T1000 (cell line): Measurements from ENCODE around the gene CKM.
"Not testable (repeated sequence)": the region's sequence is repeated elsewhere in the genome, so short reads cannot be mapped to it uniquely, and the experiment has no call there.

Source experiments
- DNase-seq: peaks from one replicate; lab custom pipeline; 2025; ENCODE audit warnings: mixed read lengths; lab: John Stamatoyannopoulos, UW

Gene CKM

DNA sequence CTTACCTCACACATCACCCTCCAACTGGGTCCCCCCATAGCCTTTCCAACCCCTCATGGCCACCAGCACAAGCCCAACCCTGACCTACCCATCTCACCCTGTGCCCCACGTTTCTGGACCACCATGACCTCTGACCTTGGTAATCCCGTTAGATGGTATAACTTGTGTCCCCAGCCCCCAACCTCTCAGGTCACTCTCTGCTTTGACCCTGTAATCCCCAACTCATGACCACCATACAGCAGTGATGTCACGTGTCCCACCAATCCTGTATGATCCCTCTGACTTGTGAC, 26.4 kb upstream of the CKM start:
- no peak for DNase-seq

DNA sequence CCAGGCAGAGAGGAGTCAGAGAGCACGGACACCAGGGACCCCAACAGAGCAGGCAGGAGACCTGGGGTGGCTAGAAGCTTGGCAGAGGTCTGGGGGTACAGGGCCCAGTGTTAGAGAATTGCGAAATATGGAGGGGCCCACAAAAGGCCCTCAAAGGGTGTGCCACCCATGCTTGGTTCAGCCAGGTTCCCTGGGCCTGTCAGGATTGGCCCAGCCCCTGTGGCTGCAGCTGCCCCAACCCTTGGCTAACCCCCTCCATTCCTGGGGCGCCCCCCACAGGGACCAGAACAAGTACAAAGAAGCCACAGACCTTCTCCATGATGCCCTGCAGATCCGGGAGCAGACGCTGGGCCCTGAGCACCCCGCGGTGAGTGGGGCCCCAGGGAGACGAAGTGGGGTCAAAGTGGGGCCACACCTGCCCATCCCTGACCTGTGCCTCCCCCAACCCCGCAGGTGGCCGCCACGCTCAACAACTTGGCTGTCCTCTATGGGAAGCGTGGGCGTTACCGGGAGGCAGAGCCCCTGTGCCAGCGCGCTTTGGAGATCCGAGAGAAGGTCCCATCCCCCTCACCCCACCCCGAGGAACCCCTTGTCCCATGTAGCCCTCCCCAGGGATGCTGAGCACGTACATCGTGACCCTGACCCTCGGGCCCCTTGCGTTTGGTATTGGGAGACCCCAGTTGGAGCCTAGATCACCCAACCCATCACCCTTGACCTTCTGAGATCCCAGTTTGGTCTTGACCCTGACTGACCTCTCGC, 25.9 kb upstream of the CKM start:
- no peak for DNase-seq

DNA sequence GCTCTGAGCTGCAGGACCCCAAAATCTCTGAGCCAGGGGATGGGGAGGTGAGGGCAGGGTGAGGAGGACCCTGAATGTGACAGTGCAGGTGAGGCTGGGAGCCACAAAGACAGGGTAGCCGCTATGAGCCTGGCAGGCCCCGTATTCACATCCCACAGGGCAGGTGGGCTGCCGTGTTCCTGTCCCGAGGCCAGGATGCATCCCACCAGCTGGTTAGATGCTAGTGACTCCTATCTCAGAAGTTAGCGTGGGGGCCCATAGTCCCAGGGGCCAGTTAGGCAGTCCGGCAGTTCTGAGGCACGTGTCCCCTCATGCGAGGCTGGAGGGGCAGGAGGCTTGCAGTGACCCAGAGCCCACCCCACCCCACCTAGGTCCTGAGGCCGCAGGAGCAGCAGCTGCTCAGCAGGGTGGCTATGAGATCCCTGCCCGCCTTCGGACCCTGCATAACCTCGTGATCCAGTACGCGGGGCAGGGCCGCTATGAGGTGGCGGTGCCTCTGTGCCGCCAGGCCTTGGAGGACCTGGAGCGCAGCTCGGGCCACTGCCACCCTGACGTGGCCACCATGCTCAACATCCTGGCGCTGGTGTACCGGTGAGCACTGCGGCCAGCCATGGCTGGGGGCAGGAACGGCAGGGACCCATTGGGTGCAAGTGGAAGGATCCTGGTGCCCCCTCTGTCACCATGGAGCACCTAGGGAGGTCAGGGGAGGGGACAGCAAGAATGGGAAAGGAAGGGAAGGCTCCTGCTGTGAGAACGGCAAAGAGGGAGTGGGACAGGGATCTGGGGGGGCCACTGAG, 25.1 kb upstream of the CKM start:
- no peak for DNase-seq

DNA sequence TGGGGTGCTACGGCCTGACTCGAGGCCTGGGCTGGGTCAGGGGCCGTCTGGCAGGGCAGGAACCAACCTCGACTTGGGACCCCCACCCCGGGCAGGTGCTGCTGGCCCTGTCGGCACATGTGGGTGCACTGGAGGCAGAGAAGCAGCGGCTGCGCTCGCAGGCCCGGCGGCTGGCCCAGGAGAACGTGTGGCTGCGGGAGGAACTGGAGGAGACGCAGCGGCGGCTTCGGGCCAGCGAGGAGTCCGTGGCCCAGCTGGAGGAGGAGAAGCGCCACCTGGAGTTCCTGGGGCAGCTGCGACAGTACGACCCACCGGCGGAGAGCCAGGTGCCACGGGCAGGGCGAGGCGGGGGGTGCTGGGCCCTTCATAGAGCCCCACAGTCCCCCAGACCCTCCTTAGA, 23.8 kb upstream of the CKM start:
- DNase-seq: no peak

DNA sequence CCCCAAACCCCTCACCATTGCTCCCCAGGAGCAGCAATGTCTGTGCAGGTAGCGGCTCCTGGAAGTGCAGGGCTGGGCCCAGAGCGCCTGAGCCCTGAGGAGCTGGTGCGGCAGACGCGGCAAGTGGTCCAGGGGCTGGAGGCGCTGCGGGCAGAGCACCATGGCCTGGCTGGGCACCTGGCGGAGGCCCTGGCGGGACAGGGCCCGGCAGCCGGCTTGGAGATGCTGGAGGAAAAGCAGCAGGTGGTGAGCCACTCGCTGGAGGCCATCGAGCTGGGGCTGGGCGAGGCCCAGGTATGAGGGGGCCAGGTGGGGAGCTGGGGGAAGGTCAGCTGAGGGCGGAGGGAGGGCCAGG, 22.8 kb upstream of the CKM start:
- DNase-seq: no peak

DNA sequence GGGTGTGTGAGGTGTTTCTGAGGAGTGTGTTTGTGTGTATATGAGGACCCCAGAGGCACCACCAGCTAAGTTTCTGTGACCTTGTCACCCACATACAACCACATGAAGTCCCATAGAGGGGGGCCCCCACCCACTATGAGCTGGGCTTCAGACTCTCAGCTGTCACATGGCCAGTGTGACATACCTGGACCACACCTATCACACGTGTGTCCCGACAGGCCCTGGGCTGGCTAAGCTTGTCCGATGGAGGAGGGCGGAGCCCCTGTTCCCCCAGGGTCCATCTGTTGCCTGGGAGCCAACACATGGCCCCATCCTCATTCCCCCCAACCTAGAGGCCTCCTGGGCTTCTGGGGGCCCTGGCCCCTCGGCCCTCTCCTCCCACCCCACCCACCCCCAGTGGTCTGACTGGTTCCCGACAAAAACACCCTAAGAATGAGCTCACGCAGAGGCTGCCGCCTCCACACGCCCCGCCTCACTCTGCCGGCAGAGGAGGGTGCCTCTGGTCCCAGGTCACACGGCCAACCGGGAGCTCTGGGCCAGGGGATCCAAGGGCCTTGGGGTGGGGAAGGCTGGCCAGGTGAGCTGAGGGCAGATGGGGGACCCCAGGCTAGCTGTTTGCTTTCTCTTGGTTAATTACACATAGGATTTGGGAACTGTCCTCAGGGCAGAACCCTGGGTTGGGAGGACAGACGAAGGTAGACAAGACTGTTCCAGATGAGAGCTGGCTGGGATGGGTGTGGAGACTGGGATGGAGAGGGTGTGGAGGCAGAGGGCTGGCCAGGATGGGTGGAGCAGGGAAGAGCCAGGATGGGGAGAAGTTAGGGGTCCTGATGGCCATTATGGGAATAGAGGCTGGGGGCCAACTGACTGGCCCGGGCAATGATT, 22.2 kb upstream of the CKM start:
- no peak for DNase-seq

DNA sequence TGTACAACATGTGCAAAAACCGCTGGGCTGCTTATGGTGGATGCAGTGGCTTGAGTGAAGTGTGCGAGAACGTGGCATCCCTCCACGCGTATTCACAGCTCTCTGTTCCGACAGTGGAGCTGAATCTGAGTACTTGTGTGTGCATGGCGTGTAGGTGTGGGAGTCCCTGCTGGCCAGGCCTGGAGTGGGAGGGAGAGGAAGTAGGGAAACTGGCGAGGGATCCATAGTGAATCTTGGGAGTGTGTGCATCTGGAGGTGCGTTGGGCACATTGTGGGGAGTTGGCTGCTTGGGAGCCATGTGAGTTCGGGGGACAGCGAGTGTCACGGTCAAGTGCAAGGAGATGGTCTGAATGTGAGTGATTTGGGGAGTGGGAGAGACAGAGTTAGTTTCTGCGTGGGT, 20.2 kb upstream of the CKM start:
- no peak for DNase-seq

DNA sequence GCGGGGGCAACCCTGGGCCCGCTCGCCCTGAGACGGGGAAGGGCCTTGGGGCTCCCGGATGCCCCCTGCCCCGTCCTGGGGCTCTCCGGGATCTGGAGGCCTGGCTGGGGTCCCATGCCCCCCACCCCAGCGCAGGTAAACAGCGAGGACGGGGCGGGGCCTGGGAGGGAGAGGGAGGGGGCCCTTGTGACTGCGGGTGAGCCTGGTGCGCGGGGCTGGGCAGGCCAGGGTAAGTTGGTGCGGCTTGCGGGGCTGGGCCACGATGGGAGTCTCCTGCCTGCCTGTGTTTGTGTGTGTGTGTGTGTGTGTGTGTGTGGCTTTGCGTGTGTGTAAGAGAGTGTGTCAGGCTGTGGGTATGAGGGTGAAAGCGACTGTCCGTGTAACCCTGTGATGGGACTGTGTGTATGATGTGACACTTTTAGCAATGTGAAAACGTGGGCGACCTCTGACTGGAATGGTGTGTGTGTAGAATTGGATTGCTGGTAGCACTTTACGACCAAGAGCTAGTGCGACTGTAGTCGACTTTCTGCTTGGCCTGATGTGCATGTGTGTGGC, 18.3 kb upstream of the CKM start:
- DNase-seq: no peak

DNA sequence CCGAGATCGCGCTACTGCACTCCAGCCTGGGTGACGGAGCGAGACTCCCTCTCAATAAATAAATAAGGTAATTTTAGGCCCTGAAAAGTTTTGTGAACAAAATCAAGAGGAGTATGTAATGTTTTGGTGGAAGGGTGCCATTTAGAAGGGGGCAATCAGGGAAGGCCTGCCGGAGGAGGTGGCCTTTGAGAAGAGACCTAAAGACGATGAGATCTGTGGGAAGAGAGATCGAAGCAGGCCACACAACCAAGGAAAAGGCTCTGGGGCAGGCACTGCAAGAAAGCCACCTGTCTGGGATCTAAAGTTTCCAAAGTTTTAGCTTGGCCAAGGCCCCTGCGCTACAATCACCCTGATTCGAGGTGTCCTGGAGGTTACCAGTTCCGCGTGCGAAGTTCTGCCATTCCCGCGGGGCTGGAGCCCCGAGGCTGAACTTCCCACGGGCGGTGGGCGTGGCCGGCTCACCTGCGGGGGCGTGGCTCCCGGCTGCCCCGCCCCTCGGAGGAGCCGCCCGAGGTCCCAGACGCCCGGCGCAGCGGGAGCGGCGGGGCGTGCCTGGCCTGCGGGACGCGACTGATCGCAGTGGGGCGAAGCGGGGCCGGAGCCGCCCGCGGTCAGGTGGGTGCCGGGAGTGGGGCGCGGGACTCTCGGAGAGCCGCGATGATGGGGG, 17.7 kb upstream of the CKM start, which contains the start of gene KLC3:
TSS of gene KLC3 (plus strand) at position 519 of the 667 bp plus-strand sequence. CDS start 4,792 bp downstream, outside the sequence.
- no peak for DNase-seq

DNA sequence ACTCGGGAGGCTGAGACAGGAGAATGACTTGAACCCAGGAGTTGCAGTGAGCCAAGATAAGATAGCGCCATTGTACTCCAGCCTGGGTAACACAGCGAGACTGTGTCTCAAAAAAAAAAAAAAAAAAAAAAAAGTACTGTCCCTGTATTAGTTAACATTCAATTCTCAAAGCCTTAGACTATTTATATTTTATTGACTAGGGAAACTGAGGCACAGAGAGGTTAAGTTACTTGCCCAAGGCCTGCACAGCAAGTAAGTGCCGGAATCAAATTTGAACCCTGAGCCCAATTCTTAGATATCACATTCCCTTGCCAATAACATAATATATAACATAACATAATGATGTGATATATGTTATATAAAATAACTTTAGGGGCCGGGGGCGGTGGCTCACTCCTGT, 17.0 kb upstream of the CKM start:
- no peak for DNase-seq

DNA sequence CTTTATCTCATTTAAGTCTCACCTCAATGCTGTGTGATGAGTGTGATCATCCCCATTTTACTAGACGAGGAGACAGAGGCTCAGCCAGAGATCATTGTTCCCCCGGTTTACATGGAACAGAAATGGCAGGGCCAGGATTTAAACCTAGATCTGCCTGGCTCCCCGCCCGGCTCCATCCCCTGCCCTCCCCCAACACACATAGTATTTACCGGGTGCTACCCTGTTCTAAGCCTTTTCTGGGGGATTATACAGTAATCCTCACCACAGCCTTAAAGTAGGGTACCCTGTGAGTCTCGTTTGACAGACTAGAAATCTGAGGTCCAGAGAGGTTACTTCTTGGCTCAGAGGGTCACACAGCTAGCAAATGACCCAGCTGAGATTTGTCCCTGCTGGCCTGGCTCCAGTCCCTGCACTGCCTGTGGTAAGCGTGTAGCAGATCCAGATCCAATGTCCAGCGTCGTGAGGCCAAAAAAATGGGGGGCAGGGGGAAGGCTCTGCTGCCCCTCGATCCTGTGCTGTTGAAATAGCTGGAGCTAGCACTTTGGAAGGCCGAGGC, 14.1 kb upstream of the CKM start:
- DNase-seq: no peak

DNA sequence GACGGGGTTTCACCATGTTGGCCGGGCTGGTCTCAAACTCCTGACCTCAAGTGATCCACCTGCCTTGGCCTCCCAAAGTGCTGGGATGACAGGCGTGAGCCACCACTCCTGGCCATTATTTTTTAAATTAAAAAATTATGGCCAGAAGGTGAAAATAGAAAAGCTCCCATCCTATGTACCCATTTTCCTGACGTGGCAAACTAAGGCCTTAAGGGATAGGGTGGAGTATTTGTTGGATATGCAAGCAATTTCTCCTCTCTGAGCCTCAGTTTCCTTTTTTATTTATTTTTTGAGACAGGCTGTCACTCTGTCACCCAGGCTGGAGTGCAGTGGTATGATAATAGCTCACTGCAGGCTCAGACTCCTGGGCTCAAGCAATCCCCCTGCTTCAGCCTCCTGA, 12.2 kb upstream of the CKM start:
- not testable (repeated sequence) for DNase-seq

DNA sequence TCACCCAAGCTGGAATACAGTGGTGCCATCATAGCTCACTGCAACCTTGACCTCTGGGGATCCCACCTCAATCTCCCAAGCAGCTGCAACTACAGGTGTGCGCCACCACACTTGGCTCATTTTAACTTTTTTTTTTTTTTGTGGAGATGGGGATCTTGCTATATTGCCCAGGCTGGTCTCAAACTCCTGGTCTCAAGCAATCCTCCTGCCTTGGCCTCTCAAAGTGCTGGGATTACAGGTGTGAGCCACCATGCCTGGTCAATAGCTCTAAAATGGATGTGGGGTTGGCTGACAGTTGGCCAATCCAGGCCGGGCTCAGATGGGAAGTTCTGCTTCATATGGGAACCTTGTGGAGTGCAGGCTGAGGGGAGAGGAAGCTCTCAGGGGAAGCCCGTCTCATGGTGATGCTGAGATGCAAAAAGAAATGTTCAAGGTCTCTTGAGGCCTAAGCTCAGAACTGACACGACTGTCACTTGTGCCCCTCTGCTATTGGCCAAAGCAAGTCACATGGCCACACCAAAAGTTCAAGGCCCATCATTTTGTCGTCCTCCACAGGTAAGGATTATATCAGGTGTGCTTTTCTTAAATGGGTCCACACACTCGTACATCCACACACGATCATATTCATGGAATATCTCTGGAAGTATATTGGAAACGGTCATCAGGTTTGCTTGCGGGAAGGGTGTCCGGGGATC, 11.1 kb upstream of the CKM start:
- no peak for DNase-seq

DNA sequence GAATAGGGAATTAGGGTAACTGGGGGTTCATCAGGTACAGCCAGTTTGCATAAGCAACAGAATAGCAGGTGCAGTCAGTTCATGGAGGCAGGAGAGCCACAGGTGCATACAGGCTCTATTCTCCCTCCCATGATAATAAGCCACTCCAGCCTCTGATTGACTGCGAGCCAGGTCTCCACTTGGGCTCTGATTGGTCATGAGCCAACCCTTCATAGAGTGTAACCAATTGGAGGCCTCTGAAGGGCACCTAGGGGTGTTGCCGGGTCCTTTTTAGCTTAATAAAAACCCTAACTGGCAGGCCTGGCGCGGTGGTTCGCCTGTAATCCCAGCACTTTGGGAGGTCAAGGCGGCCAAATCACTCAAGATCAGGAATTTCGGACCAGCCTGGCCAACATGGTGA, 8.7 kb upstream of the CKM start:
- no peak for DNase-seq

DNA sequence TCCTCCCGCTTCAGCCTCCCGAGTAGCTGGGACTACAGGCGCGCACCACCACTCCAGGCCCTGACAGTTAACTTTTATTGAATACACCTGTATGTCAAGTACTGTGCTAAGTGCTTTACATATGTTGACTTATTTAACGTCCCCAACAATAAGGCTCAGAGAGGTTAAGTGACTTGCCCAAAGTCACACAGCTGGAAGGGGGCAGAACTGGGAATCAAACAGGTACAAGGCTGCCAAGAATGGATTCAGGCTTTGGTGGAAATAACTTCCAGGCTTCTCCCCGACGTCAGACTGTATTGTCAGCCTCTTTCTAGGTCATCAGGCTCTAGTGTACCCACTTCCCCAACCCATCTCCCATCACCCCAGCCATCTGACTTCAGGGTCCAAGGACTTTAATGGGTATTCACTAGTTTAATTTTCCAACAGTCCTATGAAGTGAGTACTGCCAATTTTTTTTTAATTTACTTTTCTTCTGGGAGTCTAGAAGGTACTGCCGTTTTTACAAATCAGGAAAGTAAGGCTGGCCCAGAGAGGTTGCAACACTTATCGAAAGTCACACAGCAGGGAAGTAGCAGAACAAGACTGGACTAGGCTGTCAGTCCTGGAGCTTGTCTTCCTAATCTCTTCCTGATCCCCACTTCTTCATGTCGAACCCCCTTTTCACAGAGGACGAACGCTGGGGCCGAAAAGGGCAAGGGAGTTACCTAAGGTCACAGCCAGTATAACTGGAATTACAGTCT, 4.9 kb upstream of the CKM start:
- no peak for DNase-seq

DNA sequence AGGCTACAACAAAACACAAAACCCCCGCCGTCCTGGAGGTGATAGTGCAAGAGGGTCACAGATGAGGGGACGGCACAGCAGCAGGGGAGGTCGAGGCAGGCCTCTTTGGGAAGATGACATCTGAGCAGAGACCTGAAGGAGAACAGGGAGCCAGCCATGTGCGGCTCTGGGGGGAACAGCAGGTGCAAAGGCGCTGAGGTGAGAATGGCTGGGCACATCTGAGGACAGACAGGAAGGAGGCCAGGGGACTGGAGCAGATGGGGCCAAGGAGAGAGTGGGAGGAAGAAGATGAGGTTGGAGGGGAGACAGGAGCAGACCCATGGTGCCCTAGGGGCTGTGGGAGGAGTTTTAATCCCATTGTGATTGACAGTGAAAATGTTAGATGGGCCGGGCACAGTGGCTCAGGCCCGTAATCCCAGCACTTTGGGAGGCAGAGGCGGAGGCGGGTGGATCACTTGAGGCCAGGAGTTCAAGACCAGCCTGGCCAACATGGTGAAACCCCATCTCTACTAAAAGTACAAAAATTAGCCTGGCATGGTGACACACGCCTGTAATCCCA, 1.8 kb upstream of the CKM start:
- DNase-seq: no peak

DNA sequence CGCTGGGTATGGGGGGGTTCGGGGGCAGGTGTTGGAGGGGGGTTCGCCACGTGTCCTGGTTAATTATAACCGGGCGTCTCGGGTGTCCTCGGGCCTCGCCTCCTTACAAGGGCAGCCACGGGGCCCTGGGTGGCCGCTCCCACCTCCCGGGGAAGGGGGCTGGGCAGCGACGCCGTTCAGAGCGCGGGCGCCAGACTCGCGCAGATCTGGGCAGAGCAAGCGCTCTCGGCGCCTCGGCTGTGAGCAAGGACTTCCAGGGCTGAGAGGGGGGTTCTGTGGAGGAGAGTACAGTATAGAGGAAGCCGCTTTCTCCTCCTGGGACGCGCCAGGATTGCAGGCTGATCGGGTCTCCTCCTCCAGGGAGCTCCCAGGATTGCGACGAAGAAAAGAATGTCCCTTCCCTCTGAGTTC, 1.0 kb upstream of the CKM start:
- DNase-seq: no peak

DNA sequence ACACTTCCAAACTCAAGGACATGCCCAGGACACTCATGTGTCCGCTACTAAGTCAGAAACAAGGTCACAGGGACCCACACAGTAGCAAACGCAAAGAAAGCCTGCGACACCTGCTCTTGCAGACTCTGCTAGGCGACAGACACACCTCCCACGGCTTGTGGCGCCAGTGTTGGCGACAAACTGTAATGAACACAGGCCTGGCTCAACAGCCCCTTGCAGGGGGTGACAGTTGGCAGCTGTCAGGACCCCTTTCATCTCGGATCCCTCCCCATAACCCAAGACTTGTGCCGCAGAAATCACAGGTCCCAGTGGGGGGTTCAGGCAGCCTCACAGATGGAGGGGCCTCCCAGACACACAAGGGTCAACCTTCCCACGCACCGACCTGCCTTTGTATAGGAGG, 364 bp downstream of the CKM start:
- DNase-seq: no peak

DNA sequence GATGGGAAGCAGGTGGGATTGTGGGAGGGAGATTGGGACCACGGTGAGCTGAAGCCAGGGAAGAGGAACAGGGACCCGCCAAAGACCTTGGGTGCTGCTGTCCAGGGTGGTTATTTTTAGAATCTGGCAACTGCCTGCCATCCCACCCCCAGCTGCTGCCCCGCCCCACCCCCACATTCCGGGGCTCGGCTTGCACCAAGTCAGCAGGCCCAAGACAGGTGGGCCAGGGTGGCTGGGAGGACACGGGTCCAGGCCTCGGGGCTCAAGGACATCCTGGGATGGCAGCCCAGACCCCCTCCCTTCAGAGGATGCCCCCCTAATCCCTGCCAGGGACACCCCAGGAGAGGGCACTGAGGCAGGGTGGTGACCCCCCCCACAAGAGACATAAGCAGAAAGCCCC, 827 bp downstream of the CKM start:
- no peak for DNase-seq
